ENCODE results near the gene PSMB7.
A peak's percentile ranks its signal among the peaks of the same experiment; 100 is the strongest.

PSMB7 gene

GRCh38 chr9:124415102-124415851, at the start of gene PSMB7:
TSS of gene PSMB7 (minus strand) at chr9:124415442. CDS start at chr9:124415425, 17 bp downstream.
- DNase-seq (ENCODE audit: low read depth in 2 of 2, low spot score in 1 of 2), result peak; percentile 92 to 98

DNA sequence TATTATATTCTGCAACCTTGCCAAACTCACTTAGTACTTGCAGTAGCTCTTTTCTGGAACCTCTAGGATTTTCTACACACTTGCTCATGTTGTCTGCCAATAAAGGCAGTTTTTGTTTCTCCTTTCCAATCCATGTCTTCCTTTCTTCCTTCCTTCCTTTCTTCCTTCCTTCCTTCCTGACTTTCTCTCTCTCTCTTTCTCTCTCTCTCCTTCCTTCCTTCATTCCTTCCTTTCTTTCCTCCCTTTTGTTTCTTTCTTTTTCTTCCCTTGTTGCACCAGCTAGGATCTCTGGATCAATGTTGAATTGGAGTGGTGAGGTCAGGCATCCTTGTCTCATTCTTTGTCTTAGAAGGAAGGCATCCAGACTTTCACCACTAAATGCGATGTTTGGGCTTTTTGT, 47.5 kb upstream of the PSMB7 start:
- DNase-seq (ENCODE audit: low read depth in 2 of 2, low spot score in 1 of 2), result no peak

- DNase-seq (ENCODE audit: low read depth in 2 of 2, low spot score in 1 of 2), result no peak
Measured at GRCh38 chr9:124458441-124458840, 43.2 kb upstream of the PSMB7 start.

- DNase-seq (ENCODE audit: low read depth in 2 of 2, low spot score in 1 of 2), result no peak
Measured at GRCh38 chr9:124457887-124458431, 42.7 kb upstream of the PSMB7 start.

DNA sequence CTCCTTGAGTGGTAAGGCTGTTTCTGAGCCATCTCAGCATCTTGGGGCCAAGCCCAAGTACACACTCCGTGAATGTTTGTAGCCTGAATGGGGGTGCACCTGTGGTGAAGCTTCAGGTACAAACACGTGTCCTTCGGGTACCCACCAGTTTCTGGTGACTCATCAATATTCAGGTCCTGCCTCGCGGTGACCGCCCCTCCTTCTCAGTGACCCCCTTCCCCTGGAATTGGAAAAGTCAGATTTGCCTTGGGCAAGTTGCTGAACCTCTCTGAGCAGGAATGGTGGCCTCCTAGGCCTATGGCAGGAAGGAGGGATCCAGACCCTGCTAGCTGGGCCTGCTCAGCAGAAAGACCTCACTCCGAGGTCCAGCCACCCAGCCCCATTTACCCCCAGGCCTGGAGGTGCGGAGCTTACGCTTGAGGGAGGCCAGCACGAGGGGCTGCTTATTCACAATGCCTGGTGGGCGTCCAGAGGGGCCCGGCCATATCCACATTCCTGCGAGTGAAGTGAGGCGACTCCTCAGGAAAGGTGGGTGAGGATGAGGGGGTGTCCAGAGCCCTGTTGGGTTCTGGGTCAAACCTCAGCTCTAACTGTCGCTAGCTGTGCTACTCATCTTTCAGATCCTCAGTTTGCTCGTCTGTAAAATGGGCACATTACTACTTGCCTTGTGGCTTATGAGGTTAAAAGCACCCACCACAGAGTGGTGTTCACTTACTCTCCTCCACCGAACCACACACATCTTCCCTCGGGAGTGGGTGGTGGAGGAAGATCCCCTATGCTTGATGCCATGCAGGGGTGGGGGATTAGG, 42.0 kb upstream of the PSMB7 start:
- DNase-seq (ENCODE audit: low read depth in 2 of 2, low spot score in 1 of 2), result no peak

GRCh38 chr9:124456341-124457078, 41.3 kb upstream of the PSMB7 start:
- no peak for DNase-seq (ENCODE audit: low read depth in 2 of 2, low spot score in 1 of 2)

DNA sequence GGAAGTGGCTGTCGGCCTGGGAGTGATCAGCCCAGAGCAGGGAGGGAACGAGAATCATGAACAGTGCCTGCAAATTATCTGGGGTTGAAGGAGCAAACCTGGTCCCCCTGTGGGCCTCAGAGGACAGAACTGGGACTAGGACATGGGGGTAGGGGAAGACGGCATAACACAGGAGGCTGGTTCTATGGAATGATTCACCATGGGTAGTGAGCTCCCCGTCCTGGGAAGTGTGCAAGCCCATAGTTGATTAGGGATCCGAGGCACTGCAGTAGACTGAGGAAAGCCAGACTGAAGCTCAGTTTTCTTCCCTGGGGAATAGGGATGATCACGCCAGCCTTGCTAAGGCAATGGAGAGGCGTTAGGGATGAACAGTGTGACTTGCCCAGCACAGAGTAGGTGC, 40.6 kb upstream of the PSMB7 start:
- DNase-seq (ENCODE audit: low read depth in 2 of 2, low spot score in 1 of 2), result no peak

DNA sequence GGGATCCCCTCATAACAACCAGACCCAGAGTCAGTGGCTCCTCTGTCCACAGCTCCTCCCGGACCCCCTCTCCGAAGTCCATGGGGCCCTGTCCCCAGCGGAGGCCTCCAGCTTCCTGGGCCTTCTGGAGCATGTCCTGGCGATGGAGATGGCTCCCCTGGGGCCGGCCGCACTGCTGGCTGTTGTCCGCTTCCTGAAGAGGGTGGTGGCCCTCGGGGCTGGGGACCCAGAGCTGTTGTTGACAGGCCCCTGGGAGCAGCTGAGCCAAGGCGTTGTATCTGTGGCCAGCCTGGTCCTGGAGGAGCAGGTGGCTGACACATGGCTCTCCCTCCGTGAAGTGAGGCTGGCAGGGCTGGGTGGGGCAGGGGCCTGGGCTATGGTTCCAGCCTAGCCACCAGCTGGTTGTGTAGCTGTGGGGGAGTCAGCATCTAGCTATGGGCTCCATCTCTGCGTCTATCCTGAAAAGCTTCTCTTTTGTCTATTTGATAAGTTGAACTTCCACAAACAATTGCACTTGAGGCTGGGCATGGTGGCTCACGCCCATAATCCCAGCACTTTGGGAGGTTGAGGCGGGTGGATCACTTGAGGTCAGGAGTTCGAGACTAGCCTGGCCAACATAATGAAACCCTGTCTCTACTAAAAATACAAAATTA, 39.7 kb upstream of the PSMB7 start:
- no peak for DNase-seq (ENCODE audit: low read depth in 2 of 2, low spot score in 1 of 2)

DNA sequence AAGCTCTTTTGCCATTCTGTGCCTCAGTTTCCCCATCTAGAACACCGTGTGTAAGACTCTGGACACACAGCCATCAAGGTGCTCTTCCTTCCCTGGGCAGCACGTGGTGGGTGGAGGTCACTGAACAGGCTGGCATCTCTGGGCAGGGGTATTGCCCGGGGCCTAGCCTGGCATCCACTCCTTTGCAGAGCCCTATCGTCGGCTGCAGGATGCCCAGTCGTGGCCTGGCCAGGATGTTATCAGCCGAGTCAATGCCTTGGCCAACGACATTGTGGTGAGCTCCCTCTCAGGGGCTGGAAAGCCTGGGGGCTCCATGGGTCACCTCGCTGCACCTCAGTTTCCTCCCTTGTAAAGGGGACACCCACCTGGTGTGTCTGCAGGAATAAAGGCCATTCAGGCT, 39.1 kb upstream of the PSMB7 start:
- no peak for DNase-seq (ENCODE audit: low read depth in 2 of 2, low spot score in 1 of 2)

GRCh38 chr9:124453586-124454191, 38.4 kb upstream of the PSMB7 start:
- no peak for DNase-seq (ENCODE audit: low read depth in 2 of 2, low spot score in 1 of 2)

DNA sequence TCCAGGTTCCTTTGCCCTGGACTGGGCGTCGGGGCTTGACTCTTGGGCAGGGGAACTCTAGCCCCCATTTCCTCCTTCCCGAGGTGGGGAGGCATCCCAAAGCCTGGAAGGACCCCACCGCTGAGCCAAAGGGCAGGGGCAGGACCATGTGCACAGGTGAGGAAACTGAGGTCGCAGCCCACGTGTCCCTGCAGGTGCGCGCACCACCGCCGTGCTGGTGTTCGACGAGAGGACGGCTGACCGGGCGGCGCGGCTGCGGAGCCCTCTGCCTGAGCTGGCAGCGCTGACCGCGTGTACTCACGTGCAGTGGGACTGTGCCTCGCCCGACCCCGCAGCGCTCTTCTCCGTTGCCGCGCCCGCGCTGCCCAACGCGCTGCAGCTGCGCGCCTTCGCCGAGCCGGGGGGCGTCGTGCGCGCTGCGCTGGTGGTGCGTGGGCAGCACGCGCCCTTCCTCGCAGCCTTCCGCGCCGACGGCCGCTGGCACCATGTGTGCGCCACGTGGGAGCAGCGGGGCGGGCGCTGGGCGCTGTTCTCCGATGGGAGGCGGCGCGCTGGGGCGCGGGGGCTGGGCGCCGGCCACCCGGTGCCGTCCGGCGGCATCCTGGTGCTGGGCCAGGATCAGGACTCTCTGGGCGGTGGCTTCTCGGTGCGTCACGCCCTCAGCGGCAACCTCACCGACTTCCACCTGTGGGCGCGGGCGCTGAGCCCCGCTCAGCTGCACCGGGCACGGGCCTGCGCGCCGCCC, 37.8 kb upstream of the PSMB7 start:
- no peak for DNase-seq (ENCODE audit: low read depth in 2 of 2, low spot score in 1 of 2)

DNA sequence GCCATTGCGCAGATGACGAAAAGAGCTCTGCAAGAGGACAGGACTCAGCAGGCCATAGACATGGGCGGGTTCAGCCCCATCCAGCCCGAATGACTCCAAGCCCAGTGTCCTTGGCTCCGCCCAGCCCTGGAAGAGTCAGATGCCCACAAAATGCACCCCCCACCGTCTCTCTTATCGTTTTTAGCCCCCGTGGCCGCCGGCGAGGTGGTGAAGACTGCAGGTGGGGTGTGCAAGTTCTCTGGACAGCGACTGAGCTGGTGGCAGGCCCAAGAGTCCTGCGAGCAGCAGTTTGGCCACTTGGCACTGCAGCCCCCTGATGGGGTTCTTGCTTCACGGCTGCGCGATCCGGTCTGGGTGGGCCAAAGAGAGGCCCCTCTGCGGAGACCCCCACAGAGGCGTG, 37.1 kb upstream of the PSMB7 start:
- no peak for DNase-seq (ENCODE audit: low read depth in 2 of 2, low spot score in 1 of 2)

DNA sequence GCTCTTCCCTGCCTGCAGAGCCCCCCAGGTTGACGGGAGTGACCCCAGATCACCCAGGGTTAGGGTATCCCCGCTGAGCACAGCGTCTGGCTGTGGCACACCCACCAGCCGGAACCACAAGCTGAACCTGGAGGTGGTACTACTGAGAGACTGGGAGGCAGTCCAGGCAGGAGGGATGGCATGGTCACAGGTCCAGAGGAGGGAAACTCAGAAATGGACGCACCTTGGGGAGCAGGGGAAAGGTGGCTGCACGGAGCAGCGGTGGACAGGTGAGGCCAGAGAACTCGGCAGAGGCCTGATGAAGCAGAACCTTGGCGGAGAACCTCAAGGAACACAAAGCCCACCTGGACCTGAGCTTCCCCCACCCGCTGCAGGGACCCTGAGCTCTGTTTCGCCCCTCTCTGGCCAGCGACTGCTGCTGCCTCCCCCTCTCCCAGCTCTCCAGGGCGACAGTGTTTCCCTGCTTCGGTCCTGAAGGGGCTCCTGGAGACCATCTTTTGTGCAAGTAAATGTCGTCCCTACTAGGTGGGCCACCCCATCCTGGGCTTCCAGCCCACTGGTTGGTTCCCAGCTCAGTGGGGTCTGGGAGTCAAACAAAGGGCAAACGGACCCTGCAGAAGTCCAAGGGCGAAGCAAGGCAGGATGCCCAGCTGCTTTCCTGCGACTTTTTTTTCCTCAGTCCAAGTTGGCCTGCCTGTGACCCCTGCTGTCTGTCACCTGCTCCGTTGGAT, 35.9 kb upstream of the PSMB7 start:
- DNase-seq (ENCODE audit: low read depth in 2 of 2, low spot score in 1 of 2), result no peak

GRCh38 chr9:124450241-124450924, 35.1 kb upstream of the PSMB7 start, which contains the start of gene ADGRD2:
TSS of gene ADGRD2 (plus strand) at chr9:124450451. CDS start at chr9:124451667, 1,216 bp downstream.
- no peak for DNase-seq (ENCODE audit: low read depth in 2 of 2, low spot score in 1 of 2)

DNA sequence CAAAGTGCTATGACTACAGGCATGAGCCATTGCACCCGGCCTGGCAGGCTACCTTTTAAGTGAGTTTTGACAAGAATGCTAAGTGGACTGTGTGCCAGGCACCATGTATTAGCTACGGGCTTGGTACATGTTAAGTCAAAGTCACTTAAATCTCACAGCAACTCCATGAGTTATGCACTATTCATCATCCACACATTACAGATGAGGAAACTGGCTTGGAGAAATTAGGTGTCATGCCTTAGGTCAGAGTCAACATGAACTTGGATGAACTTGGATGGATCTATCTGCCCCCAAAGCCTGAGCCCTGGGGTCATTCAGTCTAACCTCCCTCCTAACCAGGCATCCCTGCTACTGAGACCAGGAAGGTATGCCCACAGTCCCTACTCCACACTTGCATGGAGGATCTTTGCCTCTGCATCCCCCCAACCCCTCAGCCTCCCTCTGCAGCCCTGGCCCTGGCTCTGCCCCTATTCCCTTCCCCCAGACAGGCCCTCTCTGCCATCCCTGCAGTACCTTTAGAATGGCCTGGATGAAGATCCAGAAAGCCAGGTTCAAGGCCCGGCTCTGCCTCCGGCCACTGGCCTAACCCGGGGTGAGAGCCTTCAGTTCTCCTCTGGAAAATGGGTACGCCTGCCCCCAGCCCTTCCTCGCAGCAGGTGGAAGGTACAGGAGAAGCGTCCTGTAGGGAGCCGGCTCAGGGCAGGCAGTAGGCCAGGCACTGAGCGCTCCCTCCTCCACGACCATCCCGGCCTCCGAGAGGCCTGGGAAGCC, 34.3 kb upstream of the PSMB7 start:
- DNase-seq (ENCODE audit: low read depth in 2 of 2, low spot score in 1 of 2), result no peak

GRCh38 chr9:124448019-124448418, 32.8 kb upstream of the PSMB7 start:
- DNase-seq (ENCODE audit: low read depth in 2 of 2, low spot score in 1 of 2), result no peak

DNA sequence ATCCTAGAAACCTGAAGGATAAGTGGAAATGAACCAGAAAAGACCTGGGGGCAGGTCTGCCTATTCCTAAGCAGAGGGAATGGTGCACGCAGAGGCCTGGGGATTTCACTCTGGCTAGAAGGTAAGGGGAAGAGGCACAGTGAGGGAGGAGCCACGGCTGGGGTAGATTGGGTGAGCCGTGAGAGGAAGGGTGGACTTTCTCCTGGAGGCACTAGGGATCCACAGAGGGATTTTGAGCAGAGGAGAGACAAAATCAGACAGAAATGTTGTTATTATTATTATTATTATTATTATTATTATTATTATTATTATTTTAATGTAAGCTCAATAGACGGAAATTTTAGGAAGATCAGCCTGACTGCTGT, 32.0 kb upstream of the PSMB7 start:
- DNase-seq (ENCODE audit: low read depth in 2 of 2, low spot score in 1 of 2), result no peak

DNA sequence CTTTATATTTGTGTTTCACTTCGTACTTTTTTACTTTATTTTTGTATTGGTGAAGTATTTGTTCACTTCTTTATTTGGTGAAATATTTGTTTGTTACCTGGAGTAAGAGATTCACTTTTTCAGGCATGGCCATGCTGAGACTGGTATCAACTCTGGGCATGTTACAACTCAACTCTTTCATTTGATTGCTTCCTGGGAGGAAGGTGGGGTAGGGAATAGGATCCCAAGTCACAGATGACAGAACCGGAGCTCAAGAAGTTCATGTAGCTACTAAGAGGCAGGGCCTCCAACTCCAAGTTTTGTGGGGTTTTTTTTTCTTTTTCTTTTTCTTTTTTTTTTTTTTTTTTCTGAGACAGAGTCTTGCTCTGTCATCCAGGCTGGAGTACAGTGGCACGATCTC, 28.9 kb upstream of the PSMB7 start:
- DNase-seq (ENCODE audit: low read depth in 2 of 2, low spot score in 1 of 2), result no peak

Data from stimulated activated CD8-positive, alpha-beta memory T cell treated with anti-CD3 and anti-CD28 coated beads, Interleukin-4, amount 100 ng/mL, for 4 hours (primary cell).